GM10847 (cell line): ENCODE data around the gene ANAPC2.

Experiments
- POLR2A ChIP-seq: IDR thresholded peaks from 2 replicates; pipeline ENCODE4 v1.6.1; 2011; ENCODE audit not compliant: insufficient read length; ENCODE audit errors: extremely low read depth

Gene ANAPC2

DNA sequence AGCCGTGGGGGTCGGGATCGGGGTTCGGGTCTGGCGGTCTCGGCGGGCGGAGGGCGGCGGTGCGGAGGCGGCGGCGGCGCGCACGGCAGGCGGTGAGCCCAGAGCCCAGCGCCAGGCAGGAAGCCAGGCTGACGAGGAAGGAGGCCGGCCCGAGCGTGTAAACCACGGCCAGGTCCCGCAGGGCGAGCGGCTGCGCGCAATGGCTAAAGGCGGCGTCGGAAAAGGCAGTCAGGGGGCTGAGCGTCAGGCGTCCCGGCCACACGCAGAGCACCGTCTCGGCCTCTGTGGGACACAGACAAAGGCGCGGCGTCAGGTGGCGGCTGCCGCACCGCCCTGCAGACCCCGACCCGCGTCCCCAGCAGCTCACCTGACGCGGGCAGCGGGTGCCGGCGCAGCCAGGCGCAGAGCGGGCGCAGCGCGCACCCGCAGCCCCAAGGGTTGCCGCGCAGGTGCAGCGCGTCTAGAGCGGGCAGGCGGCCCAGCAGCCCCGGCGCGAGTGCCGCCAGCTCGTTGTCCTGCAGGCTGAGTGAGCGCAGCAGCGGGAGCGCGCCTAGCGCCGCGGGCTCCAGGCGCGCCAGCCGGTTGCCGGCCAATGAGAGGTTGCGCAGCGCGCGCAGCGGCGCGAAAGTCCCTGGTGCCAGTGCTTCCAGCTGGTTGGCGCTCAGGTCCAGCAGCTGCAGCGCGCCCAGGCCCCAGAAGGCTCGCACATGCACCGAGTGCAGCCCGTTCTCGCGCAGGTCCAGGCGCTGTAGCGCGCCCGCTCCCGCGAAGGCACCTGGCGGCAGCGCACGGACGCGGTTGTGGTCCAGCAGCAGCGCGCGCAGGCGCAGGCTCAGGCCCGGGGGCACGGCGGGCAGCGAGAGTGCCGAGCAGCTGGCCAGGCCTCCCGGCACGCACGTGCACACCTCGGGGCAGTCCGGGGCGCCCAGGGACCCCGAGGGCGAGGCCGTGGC is 19.2 kb downstream of the ANAPC2 start:
- no peak for TF ChIP-seq POLR2A

DNA sequence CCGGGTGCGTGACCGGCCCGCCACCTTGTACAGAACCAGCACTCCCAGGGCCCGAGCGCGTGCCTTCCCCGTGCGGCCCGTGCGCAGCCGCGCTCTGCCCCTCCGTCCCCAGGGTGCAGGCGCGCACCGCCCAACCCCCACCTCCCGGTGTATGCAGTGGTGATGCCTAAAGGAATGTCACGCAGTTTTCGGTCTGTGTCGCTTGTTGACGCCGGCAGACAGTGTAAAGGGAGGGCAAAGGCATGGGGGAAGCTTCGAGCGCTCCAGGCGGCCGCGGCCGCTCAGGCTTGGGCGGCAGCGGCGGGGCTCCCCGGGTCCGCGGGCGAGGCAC is 19.8 kb downstream of the ANAPC2 start:
- no peak for TF ChIP-seq POLR2A

DNA sequence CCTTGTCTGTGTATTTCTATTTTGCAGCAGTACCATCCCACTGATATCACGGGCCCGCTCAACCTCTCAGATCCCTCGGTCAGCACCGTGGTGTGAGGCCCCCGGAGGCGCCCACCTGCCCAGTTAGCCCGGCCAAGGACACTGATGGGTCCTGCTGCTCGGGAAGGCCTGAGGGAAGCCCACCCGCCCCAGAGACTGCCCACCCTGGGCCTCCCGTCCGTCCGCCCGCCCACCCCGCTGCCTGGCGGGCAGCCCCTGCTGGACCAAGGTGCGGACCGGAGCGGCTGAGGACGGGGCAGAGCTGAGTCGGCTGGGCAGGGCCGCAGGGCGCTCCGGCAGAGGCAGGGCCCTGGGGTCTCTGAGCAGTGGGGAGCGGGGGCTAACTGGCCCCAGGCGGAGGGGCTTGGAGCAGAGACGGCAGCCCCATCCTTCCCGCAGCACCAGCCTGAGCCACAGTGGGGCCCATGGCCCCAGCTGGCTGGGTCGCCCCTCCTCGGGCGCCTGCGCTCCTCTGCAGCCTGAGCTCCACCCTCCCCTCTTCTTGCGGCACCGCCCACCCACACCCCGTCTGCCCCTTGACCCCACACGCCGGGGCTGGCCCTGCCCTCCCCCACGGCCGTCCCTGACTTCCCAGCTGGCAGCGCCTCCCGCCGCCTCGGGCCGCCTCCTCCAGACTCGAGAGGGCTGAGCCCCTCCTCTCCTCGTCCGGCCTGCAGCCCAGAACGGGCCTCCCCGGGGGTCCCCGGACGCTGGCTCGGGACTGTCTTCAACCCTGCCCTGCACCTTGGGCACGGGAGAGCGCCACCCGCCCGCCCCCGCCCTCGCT is 20.4 kb downstream of the ANAPC2 start:
- no peak for TF ChIP-seq POLR2A

DNA sequence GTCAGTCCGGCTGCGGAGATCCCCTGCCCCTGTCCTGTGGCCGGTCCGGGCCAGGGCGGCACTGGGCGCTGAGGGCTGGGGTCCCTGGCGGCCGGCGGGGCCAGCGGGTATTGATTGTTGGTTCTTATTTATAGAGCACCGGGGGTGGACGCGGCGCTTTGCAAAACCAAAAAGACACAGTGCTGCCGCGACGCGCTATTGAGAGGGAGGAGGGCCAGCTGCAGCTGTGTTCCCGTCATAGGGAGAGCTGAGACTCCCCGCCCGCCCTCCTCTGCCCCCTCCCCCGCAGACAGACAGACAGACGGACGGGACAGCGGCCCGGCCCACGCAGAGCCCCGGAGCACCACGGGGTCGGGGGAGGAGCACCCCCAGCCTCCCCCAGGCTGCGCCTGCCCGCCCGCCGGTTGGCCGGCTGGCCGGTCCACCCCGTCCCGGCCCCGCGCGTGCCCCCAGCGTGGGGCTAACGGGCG is 21.0 kb downstream of the ANAPC2 start:
- no peak for TF ChIP-seq POLR2A

DNA sequence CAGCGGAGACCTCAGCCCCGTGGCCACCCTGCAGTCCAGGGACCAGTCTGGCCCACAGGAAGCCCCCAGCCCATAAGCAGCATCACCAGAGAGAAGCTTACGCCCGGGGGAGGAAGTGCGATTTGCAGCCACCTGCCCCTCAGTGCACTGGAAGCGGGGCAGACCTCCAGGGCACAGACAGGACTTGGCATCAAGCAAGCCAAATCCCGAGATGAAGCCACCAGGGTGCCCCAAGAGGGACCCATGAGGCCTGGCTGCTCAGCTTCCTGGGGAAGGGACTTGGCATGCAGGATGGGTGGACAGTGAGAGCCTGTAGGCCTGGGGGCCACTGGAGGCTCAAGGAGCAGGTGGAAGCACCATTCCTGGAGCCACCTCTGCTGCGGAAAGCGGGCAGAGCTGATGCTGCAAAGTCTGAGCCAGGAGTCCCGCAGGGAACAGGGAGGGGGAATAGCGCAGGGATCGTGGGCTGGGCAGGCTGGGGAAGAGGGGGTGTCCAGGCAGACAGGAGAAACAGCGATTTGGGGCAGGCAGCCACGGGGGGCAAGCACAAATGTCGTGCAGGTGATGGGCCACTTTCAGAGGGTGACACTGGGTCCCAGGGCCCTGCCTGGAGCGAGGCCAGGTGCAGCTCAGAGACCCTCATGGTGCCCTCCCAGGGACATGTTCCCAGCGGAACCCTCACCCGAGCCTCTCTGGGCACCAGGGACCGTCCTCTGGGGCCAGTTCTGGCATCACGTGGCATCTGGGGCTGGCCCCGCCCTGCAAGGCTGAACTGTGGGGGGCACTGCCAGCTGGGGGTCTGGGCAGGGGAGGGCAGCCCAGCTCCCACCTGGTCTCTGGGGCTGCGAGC is 21.8 kb downstream of the ANAPC2 start:
- no peak for TF ChIP-seq POLR2A

DNA sequence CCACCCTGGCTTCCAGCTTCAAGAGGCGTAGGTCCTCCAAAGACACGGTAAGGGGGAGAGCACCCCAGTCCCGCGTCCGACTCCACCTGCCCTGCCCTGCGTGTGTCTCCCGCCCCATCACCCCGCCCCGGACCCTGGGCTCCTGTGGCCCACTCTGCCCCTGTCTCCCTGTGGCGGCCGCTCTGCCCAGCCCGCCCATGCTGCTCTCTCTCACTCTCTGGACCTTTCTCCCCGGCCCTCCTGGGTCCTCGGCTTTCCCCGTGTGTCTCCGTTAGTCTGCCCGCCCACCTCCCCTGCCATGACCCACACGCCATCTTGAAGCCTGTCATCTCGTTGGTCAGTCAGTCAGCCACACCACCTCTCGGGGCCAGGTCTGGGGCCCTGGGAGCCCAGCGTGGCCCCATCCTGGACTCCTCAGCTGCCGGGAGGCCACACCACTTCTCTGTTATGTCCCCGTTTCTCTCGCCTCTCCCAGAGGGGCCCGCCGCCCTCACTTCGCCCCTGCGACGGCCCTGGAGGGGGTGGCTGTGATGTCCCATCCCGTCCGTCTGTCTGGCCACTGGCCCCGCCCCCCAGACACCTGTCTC is 23.0 kb downstream of the ANAPC2 start:
- TF ChIP-seq POLR2A = no peak

DNA sequence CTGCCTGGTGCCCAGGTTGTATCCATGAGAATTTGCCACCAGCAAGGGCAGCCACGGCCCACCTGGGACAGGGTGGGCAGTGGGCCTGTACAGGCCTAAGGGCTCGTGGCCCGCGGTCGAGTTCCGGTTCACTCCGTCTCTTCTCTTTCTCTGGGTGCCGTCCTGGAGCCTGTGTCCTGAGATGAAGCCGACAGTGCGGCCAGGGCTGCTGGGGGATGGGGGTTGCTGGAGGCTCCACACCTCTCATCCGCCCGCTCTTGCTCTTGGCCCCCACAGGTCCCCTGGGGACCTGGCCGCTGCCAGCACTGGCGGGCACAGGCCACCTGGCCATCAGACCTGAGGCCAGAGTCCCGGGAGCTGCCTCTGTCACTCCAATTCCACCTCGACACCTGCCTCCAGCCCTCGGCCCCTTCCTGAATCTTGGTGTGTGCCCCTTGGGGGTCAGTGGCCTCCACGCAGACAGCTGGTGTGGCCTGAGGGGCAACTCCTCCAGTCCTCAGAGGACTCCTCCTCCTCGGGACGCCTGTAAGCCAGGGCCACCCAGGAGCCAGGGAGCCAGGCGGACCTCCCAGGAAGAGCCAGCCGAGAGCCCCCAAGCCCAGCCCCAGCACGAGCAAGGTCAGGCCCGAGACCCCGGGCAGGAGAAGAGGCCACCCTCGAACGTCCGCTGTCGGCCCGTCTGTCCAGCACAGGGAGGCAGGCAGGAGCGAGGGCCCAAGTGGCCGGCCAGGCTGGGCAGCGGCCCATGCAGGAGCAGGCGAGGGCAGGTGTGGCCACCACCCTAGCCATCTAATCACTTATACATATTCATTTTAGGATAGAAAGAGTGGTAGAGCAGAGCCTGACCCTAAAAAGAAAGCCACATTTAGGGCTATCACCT is 23.8 kb downstream of the ANAPC2 start:
- no peak for TF ChIP-seq POLR2A

DNA sequence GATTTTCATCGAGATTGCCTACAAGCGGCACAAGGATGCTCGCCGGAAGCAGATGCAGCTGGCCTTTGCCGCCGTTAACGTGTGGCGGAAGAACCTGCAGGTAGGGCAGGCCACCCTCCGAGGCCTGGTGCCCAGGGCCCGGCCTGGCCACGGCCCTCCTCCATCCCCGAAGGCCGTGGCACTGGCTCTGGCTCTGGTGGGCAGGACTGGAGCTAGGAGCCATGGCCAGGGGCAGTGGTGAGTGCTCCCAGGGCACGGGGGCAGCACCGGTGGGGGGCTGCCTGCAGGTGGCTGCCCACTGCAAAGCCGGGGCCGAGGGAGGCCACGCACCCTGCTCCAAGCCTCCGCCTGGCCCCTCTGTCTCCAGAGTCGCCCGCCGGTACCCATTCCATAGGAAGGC is 24.6 kb downstream of the ANAPC2 start:
- TF ChIP-seq POLR2A = no peak

DNA sequence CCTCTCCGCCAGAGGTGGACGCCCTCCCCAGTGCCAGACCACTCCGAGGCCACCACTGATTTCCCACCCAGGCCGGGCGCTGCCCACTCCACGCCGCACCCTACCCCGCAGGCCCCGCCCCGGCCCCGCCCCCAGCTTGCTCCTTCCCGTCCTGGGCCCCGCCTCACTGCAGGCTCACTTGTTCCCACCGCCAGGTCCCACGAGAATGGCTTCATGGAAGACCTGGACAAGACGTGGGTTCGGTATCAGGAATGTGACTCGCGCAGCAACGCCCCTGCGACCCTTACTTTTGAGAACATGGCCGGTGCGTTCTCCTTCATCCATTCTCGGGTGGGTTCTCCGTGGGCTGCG is 25.0 kb downstream of the ANAPC2 start:
- TF ChIP-seq POLR2A = no peak

DNA sequence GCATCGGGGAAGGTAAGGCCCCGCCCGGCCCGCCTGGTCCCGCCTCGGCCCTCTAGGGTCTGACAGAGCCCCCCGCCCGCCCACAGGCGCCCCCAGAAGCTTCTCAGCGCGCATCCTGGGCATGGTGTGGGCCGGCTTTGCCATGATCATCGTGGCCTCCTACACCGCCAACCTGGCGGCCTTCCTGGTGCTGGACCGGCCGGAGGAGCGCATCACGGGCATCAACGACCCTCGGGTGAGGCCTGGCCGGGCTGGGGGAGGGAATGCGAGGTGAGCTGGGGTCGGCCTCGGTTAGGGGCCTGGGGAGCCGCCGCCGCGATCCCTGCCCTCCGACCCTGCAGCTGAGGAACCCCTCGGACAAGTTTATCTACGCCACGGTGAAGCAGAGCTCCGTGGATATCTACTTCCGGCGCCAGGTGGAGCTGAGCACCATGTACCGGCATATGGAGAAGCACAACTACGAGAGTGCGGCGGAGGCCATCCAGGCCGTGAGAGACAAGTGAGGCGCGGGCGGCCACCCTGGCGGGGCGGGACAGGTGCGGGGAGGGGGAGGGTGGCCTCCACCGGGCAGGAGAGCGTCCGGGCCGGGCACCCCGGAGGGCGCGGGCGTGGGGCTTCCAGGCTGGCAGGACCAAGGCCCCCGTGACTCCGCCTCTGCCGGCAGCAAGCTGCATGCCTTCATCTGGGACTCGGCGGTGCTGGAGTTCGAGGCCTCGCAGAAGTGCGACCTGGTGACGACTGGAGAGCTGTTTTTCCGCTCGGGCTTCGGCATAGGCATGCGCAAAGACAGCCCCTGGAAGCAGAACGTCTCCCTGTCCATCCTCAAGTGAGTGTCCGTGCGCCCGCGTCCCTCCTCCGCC is 25.6 kb downstream of the ANAPC2 start:
- TF ChIP-seq POLR2A = no peak

DNA sequence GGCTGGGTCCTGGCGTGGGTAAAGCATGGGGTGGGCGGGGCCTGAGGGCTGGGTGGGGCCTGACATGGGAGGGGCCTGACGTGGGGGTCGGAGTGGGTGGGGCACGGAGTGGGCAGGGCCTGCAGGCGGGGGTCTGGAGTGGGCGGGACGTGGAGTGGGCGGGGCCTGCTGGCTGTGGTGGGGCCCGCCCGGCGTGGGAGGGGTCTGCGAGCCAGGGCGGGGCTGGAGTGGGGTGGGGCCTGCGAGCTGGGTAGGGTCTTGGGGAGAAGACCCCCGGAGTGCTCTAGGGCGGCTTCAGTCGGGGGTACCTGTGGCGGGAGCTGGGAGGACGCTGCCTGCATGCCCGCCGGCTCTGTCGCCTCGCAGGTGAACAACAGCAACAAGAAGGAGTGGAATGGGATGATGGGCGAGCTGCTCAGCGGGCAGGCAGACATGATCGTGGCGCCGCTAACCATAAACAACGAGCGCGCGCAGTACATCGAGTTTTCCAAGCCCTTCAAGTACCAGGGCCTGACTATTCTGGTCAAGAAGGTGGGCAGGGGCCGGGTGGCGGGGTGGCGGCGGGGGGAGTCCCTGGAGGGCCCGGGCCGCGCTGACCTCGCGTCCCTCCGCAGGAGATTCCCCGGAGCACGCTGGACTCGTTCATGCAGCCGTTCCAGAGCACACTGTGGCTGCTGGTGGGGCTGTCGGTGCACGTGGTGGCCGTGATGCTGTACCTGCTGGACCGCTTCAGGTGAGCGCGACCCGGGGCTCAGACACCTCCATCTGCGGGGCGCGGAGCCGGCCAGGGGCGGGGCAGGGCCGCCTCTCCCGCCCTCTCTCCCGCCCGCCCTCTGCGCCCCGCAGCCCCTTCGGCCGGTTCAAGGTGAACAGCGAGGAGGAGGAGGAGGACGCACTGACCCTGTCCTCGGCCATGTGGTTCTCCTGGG is 26.5 kb downstream of the ANAPC2 start:
- no peak for TF ChIP-seq POLR2A
